Tongue (tissue), 3 donors: Measurements from ENCODE around the gene GPR173. TPM values are rescaled to one million over a fixed set of nuclear protein-coding genes. Genes with fewer than 3 reads are reported as not detected.

Experiments
- DNase-seq: peaks from one replicate; pipeline ENCODE4 v3.0.0-alpha.2; 2015
- small RNA-seq: library from RNA; depleted of rRNA; stranded (forward); fragments of <200 nt; gene quantifications from one replicate; pipeline ENCODE3, GENCODE V24; 2014; ENCODE audit warnings: low replicate concordance
- total RNA-seq: library from RNA; depleted of rRNA; stranded (reverse); fragments of >200 nt; gene quantifications from one replicate; pipeline ENCODE4 v1.2.3, GENCODE V29; 2014

Gene GPR173
- total RNA-seq, 1 donor from 2014 or later = 3.1 TPM

GRCh38 chrX:53089925-53090324, 41.3 kb downstream of the GPR173 start:
- DNase-seq = no peak

DNA sequence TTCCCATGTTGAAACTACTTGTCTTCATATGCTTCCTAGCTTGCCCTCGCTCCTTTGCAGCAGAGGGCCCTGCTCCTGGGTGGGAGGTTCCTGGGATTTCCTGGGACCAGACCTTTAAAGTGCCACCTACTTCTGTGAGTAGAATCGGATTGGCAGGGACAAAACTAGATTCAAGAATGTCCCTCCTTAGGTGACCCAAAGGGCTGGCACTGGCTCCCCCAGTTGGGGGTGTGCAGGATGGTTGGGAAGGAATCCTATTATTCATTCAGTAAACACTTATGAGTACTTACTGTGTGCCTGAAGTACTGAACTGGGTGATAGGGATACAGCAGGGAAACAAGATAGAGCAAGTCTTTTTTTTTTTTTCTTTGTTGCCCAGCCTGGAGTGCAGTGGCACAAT, 42.8 kb downstream of the GPR173 start:
- DNase-seq = no peak

- peak; percentile 83 for DNase-seq
Measured at GRCh38 chrX:53093177-53093655, 44.6 kb downstream of the GPR173 start.

DNA sequence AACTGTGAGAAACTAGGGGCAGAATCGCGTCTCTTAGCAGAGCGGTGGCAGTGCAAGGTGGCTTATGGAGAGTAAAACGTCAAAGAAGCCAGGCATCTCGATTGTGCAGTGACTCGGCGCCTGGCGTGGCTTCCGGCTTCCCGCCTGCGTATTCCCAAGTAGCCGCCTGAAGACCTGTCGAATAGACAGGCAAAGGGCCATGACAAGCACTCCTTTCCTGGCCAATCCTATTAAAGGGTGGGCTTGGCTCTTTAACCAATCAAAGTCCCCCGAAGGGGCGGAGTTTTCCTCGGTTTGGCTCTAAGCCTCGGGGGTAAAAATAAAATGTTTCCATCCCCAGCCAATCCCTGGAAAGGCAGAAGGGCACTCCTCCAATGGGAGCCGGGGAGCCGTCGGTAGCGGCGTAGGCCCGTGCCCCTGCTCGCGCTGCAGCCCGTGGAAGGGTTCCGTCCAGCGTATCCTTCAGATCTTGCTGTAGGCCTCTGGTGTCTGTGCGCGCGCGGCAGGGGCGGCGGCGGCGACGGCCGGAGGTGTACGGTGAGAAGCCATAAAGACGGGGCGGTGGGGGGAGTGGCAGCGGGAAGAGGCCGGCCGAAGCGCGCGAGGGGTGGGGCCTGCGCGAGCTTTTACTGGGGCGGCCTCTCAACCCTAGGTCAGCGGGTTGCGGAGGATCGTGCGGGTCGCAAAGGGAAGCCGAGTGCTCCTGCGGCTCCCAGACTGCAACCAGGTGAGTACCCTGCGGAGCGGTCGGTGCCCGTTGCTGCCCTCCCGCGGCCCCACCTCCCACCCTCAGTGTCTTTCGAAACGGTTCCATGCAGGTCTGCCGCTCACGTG, 45.4 kb downstream of the GPR173 start, which contains the start of gene KANTR:
KANTR (plus strand) TSS at position 395 of the 834 bp plus-strand sequence. CDS start 30,131 bp downstream, outside the sequence.
- DNase-seq = peak; percentile 97

- no peak for DNase-seq
Measured at GRCh38 chrX:53094582-53094905, 46.0 kb downstream of the GPR173 start.

DNA sequence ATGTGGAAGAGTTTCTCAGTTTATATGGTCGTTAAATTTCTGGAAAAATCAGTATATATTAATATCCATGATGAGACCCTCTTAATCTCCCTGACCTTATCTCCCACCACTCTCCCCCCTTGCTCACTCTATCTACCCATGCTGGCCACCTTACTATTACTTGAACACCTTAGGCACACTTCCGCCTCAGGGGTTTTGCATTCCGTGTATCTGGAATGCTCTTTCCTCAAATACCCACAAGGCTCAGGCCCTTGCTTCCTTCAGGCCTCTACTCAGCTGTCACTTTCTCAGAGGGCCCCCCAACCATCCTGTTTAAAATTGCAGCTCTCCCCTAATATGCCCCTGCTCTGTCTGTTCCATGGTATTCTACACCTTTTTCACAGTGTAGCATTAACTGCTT, 47.2 kb downstream of the GPR173 start:
- DNase-seq = no peak

DNA sequence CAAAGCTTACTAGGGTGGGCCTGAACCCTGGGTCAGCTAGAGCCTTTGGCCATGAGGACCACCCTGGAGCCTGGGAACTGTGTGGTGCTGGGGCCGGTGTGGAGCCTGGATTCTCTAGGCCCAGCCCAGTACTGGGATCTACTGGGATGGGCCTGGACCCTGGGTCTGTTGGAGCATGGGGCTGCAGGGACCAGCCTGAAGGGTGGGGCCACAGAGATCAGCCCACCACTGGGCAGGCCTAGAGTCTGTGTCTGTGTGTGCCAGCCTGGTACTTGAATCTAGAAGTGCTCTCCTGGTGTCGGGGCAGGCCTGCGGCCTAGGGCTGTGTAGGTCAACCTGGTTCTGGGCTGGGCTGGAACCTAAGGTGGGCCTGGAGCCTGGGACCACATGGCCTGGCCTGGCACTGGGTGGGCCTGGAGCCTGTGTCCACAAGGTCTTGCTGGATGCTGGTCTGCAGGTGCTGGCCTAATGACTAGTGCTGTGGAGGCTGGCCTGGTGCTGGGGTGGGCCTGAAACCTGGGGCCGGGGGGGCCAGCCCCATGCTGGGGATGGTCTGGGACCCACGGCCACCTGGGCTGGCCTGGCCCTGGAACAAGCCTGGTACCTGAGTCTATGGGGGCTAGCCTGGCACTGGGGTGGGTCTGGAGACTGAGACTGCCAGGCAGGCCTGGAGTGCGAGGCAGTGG, 66.4 kb downstream of the GPR173 start:
- DNase-seq = no peak

DNA sequence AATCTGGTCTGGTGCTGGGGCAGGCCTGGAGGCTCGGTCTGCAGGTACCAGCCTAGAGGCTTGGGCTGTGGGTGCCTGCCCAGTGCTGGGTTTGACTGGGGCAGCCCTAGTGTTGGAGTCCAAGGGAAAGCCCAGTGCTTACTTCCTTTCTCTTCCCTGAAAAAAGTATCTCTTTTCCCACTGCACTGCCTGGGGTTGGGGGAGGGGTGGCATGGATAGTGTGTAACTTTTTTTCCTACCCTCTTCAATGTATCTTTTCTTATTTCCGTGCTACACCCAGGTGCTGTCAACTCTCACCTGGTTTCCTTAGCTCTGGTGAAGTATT, 66.9 kb downstream of the GPR173 start:
- DNase-seq = no peak

- peak; percentile 49 for DNase-seq
Measured at GRCh38 chrX:53116101-53116500, 67.5 kb downstream of the GPR173 start.

DNA sequence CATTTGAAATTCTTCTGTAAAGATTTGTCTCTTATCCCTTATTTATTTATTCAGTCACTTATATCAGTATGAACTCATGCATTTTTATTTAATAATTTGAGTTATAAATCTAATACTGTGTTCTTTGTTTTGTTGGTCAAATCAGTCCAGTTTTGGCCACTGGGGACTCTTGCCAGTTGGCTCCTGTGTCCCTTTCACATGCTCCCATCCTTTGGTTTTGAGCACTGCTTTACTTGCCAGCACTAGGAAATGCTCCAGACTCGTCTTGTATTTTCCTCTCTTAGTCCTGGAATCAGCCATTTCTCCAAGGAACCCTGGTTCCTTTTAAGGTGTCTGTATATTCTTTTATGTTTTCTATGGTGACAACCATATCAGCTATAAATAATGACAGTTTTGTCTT, 73.4 kb downstream of the GPR173 start:
- no peak for DNase-seq

GRCh38 chrX:53125506-53125905, 76.9 kb downstream of the GPR173 start:
- DNase-seq = no peak

- DNase-seq = no peak
Measured at GRCh38 chrX:53126377-53126776, 77.8 kb downstream of the GPR173 start.

DNA sequence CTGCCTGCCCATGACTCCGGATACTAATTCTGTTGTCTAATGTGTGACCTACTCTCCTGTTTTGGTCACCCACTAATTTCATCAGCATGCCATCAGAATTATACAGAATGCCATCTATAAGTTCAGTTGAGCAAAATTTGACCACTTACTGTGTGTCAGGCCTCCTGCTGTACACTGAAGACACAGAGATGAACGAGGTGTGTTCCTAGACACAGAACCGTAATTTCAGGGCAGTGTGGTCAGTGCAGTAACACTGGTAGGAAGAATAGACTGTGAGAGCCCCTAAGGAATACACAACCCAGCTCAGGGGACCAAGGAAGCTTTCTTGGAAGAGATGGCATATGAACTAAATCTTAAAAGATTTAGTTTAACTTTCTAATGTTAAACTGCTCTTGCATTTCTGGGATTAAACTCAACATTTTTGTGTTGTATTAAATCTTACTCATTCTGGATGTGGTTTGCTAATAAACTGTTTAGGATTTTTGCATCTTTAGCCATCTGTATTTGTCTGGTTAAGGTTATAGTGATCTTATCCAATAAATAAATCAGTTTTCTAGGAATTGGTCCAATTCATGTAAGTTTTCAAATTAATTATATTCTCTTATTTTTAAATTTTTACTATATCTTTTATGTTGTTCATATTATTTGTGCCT, 79.6 kb downstream of the GPR173 start:
- DNase-seq = no peak

Small RNA genes within 50 kb of the gene (small RNA-seq; reads per million reads assigned to genes)
- not detected for gene AL591212.2

Other genes starting within 250 kb of the GPR173 start
- not detected for gene XAGE5, start 237.5 kb upstream of the GPR173 start, total RNA-seq
- gene XAGE3, start 180.7 kb upstream of the GPR173 start, total RNA-seq = not detected
- 19.4 TPM for gene FAM156B, start 151.5 kb upstream of the GPR173 start, total RNA-seq
- gene FAM156A, start 90.3 kb upstream of the GPR173 start, total RNA-seq = 20.6 TPM
- 16.2 TPM for gene TSPYL2, start 33.6 kb downstream of the GPR173 start, total RNA-seq
- gene KANTR, start 45.4 kb downstream of the GPR173 start, total RNA-seq = 19.3 TPM
- gene KDM5C, start 176.4 kb downstream of the GPR173 start, total RNA-seq = 143 TPM
- gene IQSEC2, start 232.8 kb downstream of the GPR173 start, total RNA-seq = 14.9 TPM